Spleen (tissue), 11 donors: ENCODE measurements around the gene PMM2. TPM values are rescaled to one million over a fixed set of nuclear protein-coding genes. Genes with fewer than 3 reads are reported as not detected.

ENCODE experiments used
- DNase-seq: peaks from one replicate; pipeline ENCODE4 v3.0.0-alpha.2; 2020
- H3K27ac ChIP-seq, 8 donors: fragments of 200-600 bp; sonication (generic) in 7 of 8; 1 replicate in 4 of 8; 2 replicates in 4 of 8; pipeline versions ENCODE4 v1.5.0 to v1.8.0; 2016 to 2021; ENCODE audit warnings: inconsistent platforms in 4 of 8, mild to moderate bottlenecking in 4 of 8, moderate library complexity in 1 of 8
- H3K27me3 ChIP-seq, 7 donors: fragments of 200-600 bp; sonication (generic) in 6 of 7; replicated peaks in 1 of 7; 1 replicate in 4 of 7; 2 replicates in 3 of 7; pipeline versions ENCODE4 v1.5.0 to v1.8.0; 2016 to 2021; ENCODE audit warnings: inconsistent platforms in 3 of 7, mild to moderate bottlenecking in 1 of 7
- H3K36me3 ChIP-seq, 6 donors: fragments of 200-600 bp; sonication (generic) in 5 of 6; 1 replicate in 4 of 6; 2 replicates in 2 of 6; pipeline versions ENCODE4 v1.5.0 to v1.8.0; 2016 to 2021; ENCODE audit warnings: inconsistent platforms in 2 of 6
- H3K4me1 ChIP-seq, 6 donors: fragments of 200-600 bp; sonication (generic) in 5 of 6; 1 replicate in 3 of 6; 2 replicates in 3 of 6; pipeline versions ENCODE4 v1.5.0 to v1.8.0; 2016 to 2021; ENCODE audit warnings: inconsistent platforms in 3 of 6
- H3K4me3 ChIP-seq, 8 donors: fragments of 200-600 bp; sonication (generic) in 7 of 8; 1 replicate in 4 of 8; 2 replicates in 4 of 8; pipeline versions ENCODE4 v1.5.0 to v1.8.0; 2016 to 2021; ENCODE audit warnings: inconsistent platforms in 4 of 8, mild to moderate bottlenecking in 4 of 8, moderate library complexity in 2 of 8
- H3K9me3 ChIP-seq, 8 donors: fragments of 200-600 bp; sonication (generic) in 7 of 8; 1 replicate in 4 of 8; 2 replicates in 4 of 8; pipeline versions ENCODE4 v1.5.0 to v1.8.0; 2016 to 2021; ENCODE audit warnings: inconsistent platforms in 4 of 8
- POLR2A ChIP-seq, 3 donors: fragments of 450-650 bp; IDR thresholded peaks; one replicate each; pipeline ENCODE4 v1.5.1; 2017; ENCODE audit warnings: antibody characterized with exemption in 3 of 3, mild to moderate bottlenecking in 1 of 3
- POLR2AphosphoS5 ChIP-seq, 3 donors: sonication (generic); formaldehyde crosslinking; IDR thresholded peaks; one replicate each; pipeline ENCODE4 v1.5.1; 2017; ENCODE audit warnings: antibody characterized with exemption in 3 of 3
- WGBS, 5 donors: extraction: QIAGEN DNeasy Blood & Tissue Kit in 3 of 5; methylation state at CpG; one replicate each; pipeline versions ENCODE4 v1.1.5 to v1.1.7; 2013 to 2018; 5-methylcytosine and 5-hydroxymethylcytosine counted together
- intact Hi-C: fragments of 100-400 bp; cut with DNase I; formaldehyde crosslinking; loops from one replicate; pipeline ENCODE4 v1.15.0; 2023; ENCODE audit warnings: low total_unique reads
- polyA plus RNA-seq, 3 donors: library from polyadenylated mRNA; stranded (reverse); fragments of 200-250 nt; gene quantifications; one replicate each; pipeline ENCODE4 v1.2.1, GENCODE V29; 2013
- total RNA-seq, 7 donors: library from RNA; depleted of rRNA in 3 of 7; stranded (reverse); fragments of >200 nt in 3 of 7; fragmentation: NEBNext Ultra II Directional in 4 of 7; extraction: Animal tissue kit (Norgen Biotek cat#: 25700) in 4 of 7; gene quantifications; one replicate each; pipeline versions ENCODE4 v1.1.0 to v1.2.1, GENCODE V29; 2016 to 2021
- TF ChIP-seq, protein P1 (sequence below), 11 experiments: fragments of 200-600 bp in 7 of 11; fragments of 450-650 bp in 4 of 11; sonication (generic) in 4 of 11; IDR thresholded peaks in 8 of 11; conservative IDR thresholded peaks in 3 of 11; 1 replicate in 7 of 11; 2 replicates in 4 of 11; pipeline versions ENCODE4 v1.4.0 to v1.8.0; 2016 to 2021; ENCODE audit warnings: antibody characterized with exemption in 11 of 11, inconsistent platforms in 4 of 11, mild to moderate bottlenecking in 1 of 11
- donor health status: healthy with polysubstance abuse.
- donor health status: DM: no; HTN: no; CAD: no; lungs with moderate emphysema.
- donor health status: DM: no; HTN: no; CAD: no.
- donor health status: Bipolar disorder and iron deficiency.
- donor health status: healthy.
- donor health status: DM: no; HTN: no; CAD: no.
- donor health status: DM: yes; HTN: yes; CAD: no.

Gene PMM2
- total and polyA plus RNA-seq, 10 donors, result 13.0 to 38.8 (median 30.8) TPM

DNA sequence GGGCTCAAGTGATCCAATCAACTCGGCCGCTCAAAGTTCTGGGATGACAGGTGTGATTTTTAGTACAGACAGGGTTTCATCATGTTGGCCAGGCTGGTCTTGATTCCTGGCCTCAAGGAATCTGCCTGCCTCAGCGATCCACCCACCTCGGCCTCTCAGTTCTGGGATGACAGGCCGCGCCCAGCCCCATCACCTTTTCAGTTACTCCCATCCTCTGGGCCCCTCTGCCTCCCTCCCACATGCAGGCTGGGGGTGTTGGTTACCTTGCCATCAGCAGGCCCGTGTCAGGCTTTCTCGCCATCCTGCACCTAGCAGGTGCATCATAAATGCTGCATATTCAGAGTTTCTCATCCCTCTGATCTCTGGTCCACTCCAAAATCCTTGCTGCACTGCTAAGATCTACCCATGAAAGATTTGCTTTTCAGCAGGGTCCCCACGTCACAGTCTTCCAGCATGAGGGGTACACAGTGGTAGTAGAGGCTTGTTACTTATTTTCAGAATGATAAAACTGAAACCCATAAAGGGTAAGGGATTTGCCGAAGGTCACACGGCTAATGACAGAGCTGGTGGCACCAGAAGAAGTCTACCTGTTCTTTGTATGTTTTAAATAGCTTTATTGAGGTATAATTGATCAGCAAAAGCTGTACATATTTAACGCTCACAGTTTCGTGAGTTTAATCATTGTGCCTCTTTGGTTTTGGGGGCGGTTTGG is 16.6 kb downstream of the PMM2 start:
- intact Hi-C loops, result no loop called here
- Histone ChIP-seq H3K27ac (no peak overlapping the region), H3K4me1 (peaks cover 0 to 23% (median 5%) of the 10 kb centered on the region in 6 donors), H3K9me3 (no peaks in the 10 kb centered on the region), H3K27me3 (no peaks in the 10 kb centered on the region), H3K4me3 (no peak overlapping the region), H3K36me3 (peaks cover 8 to 100% (median 89%) of the 10 kb centered on the region in 6 donors)
- no peak for TF ChIP-seq POLR2A (IDR thresholded peaks at IDR 0.05)
- TF ChIP-seq POLR2AphosphoS5 (IDR thresholded peaks at IDR 0.05), result no peak
- TF ChIP-seq, protein P1, sequence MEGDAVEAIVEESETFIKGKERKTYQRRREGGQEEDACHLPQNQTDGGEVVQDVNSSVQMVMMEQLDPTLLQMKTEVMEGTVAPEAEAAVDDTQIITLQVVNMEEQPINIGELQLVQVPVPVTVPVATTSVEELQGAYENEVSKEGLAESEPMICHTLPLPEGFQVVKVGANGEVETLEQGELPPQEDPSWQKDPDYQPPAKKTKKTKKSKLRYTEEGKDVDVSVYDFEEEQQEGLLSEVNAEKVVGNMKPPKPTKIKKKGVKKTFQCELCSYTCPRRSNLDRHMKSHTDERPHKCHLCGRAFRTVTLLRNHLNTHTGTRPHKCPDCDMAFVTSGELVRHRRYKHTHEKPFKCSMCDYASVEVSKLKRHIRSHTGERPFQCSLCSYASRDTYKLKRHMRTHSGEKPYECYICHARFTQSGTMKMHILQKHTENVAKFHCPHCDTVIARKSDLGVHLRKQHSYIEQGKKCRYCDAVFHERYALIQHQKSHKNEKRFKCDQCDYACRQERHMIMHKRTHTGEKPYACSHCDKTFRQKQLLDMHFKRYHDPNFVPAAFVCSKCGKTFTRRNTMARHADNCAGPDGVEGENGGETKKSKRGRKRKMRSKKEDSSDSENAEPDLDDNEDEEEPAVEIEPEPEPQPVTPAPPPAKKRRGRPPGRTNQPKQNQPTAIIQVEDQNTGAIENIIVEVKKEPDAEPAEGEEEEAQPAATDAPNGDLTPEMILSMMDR (IDR thresholded peaks at IDR 0.05 in 8 of 11, conservative IDR thresholded peaks at IDR 0.05 in 3 of 11), result no peak
- DNase-seq, result no peak
- 83 to 95% (median 90%) methylated on average over 14 of the region's 14 CpGs for WGBS, 5 donors

DNA sequence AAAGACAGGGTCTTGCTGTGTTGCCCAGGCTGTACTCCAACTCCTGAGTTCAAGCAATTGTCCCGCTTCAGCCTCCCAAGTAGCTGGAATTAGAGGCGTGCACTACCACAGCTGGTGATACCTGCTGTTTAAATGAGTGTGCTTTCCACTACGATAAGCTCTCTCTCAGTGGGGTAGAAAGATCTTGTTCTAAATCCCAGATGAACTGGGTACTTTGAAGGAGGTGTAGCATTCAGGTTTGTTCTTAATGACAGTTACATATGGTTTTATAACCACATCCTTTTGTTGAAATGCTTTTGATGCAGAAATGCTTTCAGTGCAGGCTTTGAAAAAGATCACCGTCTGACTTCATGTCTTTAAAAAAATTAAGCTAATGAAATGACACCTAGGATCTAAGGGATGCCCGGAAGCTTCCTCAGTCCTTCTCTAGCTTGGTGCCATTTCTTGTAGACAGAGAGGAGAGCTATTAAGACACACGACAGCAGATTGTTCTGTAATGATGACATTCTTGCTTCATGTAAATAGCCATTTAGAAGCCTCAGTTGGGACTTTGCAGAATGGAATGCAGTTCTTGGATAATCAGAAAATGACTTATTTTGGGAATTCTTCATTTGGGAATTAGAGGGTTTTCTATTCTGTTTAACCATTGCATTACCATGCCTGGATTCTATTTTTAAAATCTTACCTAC is 19.5 kb downstream of the PMM2 start:
- no peak overlapping the region for H3K27ac ChIP-seq
- no peaks in the 10 kb centered on the region for H3K9me3 ChIP-seq
- intact Hi-C loops, result no loop called here
- peaks cover 0 to 31% (median 11%) of the 10 kb centered on the region in 6 donors for H3K4me1 ChIP-seq
- 61 to 79% (median 69%) methylated on average over 6 of the region's 6 CpGs for WGBS, 5 donors
- H3K36me3 ChIP-seq, result peaks cover 8 to 96% (median 78%) of the 10 kb centered on the region in 6 donors
- no peak for DNase-seq
- no peaks in the 10 kb centered on the region for H3K27me3 ChIP-seq
- TF ChIP-seq POLR2AphosphoS5 (IDR thresholded peaks at IDR 0.05) (no peak), POLR2A (IDR thresholded peaks at IDR 0.05) (no peak)
- TF ChIP-seq, protein P1 (IDR thresholded peaks at IDR 0.05 in 8 of 11, conservative IDR thresholded peaks at IDR 0.05 in 3 of 11), result no peak
- no peak overlapping the region for H3K4me3 ChIP-seq

DNA sequence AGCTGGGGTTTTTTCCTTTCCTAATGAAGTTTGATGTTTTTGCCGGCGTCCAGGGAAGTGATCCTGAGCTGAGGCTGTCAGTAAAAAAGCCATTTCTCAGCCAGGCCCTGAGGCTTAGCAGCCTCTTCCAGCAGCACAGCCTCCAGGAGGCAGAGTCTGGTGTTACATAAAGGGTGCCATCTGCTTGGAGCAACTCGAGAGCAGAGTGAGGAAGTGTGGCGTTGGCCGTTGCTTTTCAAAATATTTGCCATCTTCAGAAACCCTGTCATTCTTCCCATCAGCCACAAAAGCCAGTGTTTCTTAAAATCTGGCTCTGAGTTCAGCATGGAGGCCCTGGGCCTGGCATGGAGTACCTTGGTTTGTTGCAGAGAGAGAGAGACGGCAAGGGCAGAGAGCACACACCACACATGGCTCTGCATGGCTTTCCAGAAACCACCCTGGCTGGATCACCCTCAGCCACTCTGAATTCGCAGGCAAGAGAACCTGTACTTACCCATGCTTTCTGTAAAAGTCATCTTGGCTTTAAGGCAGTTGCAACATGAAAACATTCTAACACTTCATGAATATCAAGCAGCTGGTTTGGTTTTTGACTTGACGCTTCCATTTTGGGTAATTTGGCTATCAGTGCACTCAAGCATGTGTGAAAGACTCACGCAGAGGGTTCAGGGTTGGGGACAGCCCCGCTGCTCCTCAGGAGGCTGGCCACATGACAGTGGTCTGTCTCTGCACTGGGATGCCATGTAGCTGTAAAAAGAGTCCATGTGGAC is 21.0 kb downstream of the PMM2 start:
- WGBS, 5 donors, result 66 to 76% (median 73%) methylated on average over 10 of the region's 10 CpGs
- TF ChIP-seq, protein P1 (IDR thresholded peaks at IDR 0.05 in 8 of 11, conservative IDR thresholded peaks at IDR 0.05 in 3 of 11), result no peak
- TF ChIP-seq POLR2AphosphoS5 (IDR thresholded peaks at IDR 0.05) (no peak), POLR2A (IDR thresholded peaks at IDR 0.05) (no peak)
- no peak for DNase-seq
- Histone ChIP-seq H3K27ac (no peak overlapping the region), H3K9me3 (no peaks in the 10 kb centered on the region), H3K36me3 (peaks cover 3 to 89% (median 62%) of the 10 kb centered on the region in 6 donors), H3K4me3 (no peak overlapping the region), H3K27me3 (no peaks in the 10 kb centered on the region), H3K4me1 (peaks cover 0 to 31% (median 11%) of the 10 kb centered on the region in 6 donors)
- intact Hi-C loops, result no loop called here
